Breast epithelium (tissue), 3 donors: ENCODE results near the gene ZNF600.

Source experiments
- POLR2A ChIP-seq: fragments of 450-650 bp; IDR thresholded peaks from one replicate; pipeline ENCODE4 v1.6.1; 2016; ENCODE audit warnings: antibody characterized with exemption, mild to moderate bottlenecking, moderate library complexity
- TF ChIP-seq, protein P1 (sequence below), 3 donors: fragments of 450-650 bp; IDR thresholded peaks; one replicate each; pipeline ENCODE4 v1.5.1; 2016 to 2017; ENCODE audit warnings: antibody characterized with exemption in 3 of 3, mild to moderate bottlenecking in 3 of 3, moderate library complexity in 3 of 3

- TF ChIP-seq POLR2A: no peak
- TF ChIP-seq, protein P1, sequence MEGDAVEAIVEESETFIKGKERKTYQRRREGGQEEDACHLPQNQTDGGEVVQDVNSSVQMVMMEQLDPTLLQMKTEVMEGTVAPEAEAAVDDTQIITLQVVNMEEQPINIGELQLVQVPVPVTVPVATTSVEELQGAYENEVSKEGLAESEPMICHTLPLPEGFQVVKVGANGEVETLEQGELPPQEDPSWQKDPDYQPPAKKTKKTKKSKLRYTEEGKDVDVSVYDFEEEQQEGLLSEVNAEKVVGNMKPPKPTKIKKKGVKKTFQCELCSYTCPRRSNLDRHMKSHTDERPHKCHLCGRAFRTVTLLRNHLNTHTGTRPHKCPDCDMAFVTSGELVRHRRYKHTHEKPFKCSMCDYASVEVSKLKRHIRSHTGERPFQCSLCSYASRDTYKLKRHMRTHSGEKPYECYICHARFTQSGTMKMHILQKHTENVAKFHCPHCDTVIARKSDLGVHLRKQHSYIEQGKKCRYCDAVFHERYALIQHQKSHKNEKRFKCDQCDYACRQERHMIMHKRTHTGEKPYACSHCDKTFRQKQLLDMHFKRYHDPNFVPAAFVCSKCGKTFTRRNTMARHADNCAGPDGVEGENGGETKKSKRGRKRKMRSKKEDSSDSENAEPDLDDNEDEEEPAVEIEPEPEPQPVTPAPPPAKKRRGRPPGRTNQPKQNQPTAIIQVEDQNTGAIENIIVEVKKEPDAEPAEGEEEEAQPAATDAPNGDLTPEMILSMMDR (IDR thresholded peaks at IDR 0.05): no peak
Observed at GRCh38 chr19:52742516-52742915, 44.1 kb downstream of the ZNF600 start.
